22Rv1 (cell line): Measurements from ENCODE around the gene DGKG.

Experiments
- ZFX ChIP-seq: fragments of 450-650 bp; IDR thresholded peaks from 2 replicates; pipeline ENCODE4 v1.6.1; 2017; ENCODE audit warnings: antibody characterized with exemption, borderline replicate concordance
- TF ChIP-seq, protein P1 (sequence below): fragments of 450-650 bp; IDR thresholded peaks from 2 replicates; pipeline ENCODE4 v1.5.1; 2017; ENCODE audit warnings: mild to moderate bottlenecking

GRCh38 chr3:186133980-186134379 lies 228.1 kb downstream of the DGKG start:
- TF ChIP-seq, protein P1, sequence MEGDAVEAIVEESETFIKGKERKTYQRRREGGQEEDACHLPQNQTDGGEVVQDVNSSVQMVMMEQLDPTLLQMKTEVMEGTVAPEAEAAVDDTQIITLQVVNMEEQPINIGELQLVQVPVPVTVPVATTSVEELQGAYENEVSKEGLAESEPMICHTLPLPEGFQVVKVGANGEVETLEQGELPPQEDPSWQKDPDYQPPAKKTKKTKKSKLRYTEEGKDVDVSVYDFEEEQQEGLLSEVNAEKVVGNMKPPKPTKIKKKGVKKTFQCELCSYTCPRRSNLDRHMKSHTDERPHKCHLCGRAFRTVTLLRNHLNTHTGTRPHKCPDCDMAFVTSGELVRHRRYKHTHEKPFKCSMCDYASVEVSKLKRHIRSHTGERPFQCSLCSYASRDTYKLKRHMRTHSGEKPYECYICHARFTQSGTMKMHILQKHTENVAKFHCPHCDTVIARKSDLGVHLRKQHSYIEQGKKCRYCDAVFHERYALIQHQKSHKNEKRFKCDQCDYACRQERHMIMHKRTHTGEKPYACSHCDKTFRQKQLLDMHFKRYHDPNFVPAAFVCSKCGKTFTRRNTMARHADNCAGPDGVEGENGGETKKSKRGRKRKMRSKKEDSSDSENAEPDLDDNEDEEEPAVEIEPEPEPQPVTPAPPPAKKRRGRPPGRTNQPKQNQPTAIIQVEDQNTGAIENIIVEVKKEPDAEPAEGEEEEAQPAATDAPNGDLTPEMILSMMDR = no peak
- no peak for TF ChIP-seq ZFX
